GM18868 (cell line): ENCODE measurements around the gene EMP2.
"Not testable (repeated sequence)": the region's sequence is repeated elsewhere in the genome, so short reads cannot be mapped to it uniquely, and the experiment has no call there.

Source experiments
- ATAC-seq: cut with Tn5 transposase; IDR thresholded peaks from one replicate; pipeline ENCODE4 v1.9.1; 2021; ENCODE audit warnings: mild to moderate bottlenecking, moderate library complexity; ENCODE audit not compliant: unreplicated experiment

Gene EMP2

DNA sequence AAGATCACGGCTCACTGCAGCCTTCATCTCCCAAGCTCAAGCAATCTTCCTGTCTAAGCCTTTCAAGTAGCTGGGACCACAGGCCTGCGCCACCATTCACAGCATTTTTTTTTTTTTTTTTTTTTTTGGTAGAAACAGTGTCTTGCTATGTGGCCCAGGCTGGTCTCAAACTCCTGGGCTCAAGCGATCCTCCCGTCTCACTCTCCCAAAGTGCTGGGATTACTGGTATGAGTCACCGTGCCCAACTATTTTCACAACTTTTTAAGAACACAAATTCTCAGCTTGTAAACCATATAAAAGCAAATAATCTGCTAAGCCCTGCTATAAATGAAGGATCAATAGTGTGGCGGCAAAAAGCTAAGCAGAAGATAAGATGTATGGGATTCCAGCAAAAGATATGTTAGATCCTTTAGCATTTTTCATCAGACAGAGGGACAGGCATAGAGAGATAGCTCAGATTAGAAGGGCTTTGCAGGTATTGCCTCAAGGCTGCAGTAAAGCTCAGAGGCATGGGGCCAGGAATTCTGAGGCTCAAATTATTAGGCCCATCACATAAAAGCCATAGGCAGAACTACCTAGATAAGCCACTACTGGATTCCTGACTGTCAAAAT, 55.1 kb downstream of the EMP2 start:
- no peak for ATAC-seq

- no peak for ATAC-seq
Observed at GRCh38 chr16:10522966-10523365, 57.4 kb downstream of the EMP2 start.

GRCh38 chr16:10521681-10522274, 58.6 kb downstream of the EMP2 start:
- ATAC-seq, result no peak

DNA sequence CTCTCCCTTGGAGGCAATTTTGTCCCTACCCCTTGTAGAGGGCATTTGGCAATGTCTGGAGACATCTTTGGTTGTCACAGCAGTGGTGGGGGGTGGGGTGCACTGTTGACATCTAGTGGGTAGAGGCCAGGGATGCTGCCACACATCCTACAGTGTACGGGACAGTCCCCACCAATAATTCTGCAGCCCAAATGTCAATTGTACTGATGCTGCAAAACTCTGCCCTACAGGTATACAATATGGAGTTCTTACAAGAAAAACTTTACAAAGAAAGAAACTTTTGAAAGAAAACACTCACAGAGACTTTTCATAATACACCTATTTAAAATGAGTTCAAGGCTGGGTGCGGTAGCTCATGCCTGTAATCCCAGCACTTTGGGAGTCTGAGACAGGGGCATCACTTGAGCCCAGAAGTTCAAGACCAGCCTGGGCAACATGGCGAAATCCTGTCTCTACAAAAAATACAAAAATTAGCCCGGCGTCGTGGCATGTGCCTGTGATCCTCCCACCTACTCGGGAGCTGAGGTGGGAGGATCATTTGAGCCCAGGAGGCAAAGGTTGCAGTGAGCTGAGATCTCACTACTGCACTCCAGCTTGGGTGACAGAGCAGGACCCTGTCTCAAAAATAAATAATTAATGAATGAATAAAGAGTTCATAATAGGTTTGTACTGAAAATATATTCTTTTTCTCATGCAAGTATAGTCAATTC, 59.4 kb downstream of the EMP2 start:
- no peak for ATAC-seq

DNA sequence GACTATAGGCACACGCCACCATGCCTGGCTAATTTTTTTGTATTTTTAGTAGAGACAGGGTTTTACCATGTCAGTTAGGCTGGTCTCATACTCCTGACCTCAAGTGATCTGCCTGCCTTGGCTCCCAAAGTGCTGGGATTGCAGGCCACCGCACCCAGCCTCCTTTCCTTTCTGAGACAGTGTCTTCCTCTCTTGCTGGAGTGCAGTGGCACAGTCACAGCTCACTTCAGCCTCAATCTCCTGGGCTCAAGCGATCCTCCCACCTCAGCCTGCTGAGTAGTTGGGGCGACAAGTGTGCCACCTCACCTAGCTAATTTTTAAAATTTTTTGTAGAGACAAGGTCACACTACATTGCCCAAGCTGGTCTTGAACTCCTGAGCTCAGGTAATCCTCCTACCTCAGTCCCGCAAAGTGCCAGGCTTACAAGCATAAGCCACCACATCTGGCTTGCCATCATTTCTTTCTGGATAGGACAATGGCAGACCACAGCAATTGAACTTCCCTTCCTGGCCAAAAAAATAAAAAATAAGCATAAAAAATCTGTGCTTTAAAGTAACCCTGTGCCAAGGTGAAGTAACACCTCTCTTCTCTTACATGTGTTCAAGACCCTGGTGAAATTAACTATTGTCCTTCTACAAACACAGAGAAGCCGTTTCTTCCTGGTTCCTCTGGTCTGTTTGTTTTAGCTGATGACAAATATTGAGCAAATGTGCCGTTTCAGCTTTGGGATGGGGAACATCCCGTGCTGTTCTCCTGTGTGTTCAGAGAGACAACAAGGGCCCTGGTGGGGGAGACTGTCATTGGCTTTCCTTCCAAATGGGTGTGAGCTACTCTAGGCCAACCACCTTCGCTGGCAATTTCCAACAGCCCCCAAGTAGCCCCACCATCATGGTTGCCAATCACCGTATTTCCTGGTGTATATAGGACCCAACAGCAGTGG, 60.2 kb downstream of the EMP2 start:
- ATAC-seq, result no peak

- no peak for ATAC-seq
Observed at GRCh38 chr16:10519297-10519696, 61.1 kb downstream of the EMP2 start.

GRCh38 chr16:10518479-10519041, 61.8 kb downstream of the EMP2 start:
- no peak for ATAC-seq

DNA sequence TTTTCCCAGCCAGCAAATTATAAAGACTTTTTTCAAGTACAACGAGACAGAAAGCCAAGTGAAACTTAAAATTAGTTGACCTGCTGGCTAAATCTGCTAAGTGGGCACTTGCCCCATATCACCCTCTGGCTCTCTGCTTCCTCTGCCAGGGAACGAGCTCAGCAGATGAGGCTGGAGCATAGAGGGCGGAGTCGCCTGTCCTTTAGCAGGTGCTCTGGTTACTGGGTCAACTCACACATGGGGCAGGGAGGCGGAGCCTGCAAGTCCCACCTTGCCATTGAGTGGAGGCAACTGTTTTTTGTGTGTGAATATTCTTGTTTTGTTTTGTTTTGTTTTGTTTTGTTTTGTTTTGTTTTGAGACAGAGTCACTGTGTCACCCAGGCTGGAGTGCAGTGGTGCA, 62.5 kb downstream of the EMP2 start:
- no peak for ATAC-seq

DNA sequence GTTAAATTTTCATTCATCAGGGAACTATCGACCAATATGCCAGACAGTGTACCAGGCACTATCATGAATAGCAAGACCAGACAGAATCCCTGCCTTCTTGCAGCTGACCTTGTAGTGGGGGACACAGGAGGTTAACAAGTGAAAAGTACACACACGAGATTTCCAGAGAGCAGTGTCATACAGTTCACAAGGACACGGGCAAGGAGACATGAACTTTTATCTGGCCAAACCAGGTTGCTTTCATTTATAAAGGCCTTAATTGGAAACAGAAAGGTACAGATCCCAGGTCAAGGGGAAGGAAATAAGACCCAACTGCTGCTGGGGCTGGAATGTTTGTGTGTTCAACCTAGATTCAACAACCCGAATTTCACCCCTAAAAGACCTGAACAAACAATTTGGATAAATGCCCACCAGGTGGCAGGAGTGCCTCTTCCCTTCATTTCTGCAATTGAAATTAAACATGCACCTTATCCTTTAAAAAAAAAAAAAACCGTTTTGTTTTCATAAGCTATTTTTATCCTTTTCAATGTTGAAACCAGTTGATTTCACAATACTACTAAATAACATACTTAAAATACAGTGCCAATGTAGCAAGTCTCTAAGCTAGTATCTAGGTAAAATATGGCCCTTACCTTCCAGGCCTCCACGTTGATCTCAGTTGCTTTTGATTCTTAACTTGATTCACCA, 65.9 kb downstream of the EMP2 start:
- no peak for ATAC-seq

GRCh38 chr16:10511829-10512228, 68.6 kb downstream of the EMP2 start:
- ATAC-seq, result no peak

DNA sequence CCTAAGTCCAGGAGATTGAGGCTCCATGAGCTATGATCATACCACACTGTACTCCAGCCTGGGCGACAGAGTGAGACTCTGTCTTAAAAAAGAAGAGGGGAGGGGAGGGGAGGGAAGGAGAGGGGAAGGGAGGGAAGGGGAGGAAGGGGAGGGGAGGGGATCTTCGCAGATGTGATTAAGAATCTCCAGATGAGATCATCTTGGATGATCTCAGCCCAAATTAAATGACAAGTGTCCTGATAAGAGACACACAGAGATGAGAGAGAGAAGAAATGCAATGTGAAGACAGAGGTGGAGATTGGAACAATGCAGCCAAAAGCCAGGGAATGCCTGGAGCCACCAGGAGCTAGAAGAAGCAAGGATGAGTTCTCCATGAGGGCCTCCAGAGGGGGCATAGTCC, 70.1 kb downstream of the EMP2 start:
- ATAC-seq, result no peak

DNA sequence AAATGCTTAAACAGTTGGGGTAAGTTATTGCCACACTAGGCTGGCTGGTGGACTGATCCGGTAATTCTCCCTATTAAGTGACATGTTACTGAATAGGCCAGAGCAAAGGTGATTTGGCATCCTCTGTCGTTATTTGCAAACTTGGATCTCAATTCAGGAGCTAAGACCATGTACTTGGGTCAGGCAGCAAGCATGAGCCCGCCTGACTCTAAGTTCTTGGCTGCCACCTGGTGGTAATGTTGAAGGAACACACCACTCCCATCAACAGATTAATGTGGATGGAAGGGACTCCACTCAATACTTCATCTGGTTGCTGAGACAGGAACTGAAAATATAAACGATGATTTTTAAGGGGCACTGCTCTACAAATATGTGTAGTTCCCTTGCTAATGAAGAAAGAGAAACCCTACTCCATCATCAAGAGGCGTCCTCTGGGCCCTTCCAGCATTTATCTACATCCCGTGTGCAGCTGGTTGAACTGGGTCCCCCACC, 70.8 kb downstream of the EMP2 start:
- ATAC-seq, result peak; percentile 72

DNA sequence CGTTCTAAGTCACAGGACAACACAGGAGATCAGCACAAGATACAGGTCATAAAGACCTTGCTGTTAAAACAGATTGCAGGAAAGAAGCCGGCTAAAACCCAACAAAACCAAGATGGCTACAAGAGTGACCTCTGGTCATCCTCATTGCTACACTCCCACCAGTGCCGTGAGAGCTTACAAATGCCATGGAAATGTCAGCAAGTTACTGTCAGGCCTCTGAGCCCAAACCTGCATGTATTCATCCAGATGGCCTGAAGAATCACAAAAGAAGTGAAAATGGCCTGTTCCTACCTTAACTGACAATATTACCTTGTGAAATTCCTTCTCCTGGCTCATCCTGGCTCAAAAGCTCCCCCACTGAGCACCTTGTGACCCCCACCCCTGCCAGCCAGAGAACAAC, 75.1 kb downstream of the EMP2 start:
- not testable (repeated sequence) for ATAC-seq

- no peak for ATAC-seq
Observed at GRCh38 chr16:10504404-10504885, 76.0 kb downstream of the EMP2 start.

DNA sequence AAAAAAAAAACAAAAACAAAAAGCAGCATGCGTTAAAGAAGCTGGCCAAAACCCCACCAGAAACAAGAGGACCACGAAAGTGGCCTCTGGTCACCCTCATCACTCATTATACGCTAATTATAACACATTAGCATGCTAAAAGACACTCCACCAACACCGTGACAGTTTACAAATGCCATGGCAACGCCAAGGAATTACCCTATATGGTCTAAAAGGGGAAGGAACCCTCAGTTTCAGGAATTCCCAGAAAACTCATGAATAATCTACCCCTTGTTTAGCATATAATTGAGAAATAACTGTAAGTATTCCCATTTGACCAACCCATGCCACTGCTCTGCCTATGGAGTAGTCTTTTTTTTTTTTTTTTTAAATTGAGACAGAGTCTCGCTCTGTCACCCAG, 77.6 kb downstream of the EMP2 start:
- ATAC-seq, result no peak

GRCh38 chr16:10501016-10501607, 79.3 kb downstream of the EMP2 start:
- ATAC-seq, result no peak

DNA sequence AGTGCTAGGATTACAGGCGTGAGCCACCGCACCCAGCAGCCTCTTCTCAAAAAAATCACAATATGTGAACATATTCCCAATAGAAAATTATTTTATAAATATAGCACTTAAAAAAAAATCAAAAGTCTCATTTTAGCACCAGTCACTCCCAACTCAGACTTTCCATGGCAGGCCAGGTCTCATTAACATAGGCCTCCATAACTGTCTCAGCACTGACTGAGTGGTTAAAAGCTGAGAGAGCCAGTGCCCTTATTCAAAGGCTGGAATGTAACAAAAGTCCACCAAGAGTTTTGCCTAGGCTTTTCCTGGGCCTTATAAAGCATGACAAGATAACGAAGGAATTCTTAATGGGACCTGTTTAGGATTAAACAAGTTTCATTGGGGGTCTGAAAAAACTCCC, 79.8 kb downstream of the EMP2 start:
- ATAC-seq, result no peak

- ATAC-seq, result no peak
Observed at GRCh38 chr16:10497132-10498101, 83.0 kb downstream of the EMP2 start.

- no peak for ATAC-seq
Observed at GRCh38 chr16:10495031-10495345, 85.4 kb downstream of the EMP2 start.
